Daoy (cell line): ENCODE measurements around the gene PTBP2. TPM values are rescaled to one million over a fixed set of nuclear protein-coding genes. Genes with fewer than 3 reads are reported as not detected.
A peak's percentile ranks its signal among the peaks of the same experiment; 100 is the strongest.
"Not testable (repeated sequence)": the region's sequence is repeated elsewhere in the genome, so short reads cannot be mapped to it uniquely, and the experiment has no call there.

ENCODE experiments used
- DNase-seq: peaks from one replicate; pipeline ENCODE4 v3.0.0-alpha.2; 2015; ENCODE audit warnings: low read depth
- total RNA-seq: library from RNA; depleted of rRNA; stranded (reverse); fragments of >200 nt; shearing (Covaris generic); gene quantifications from 2 replicates; pipeline ENCODE4 v1.2.3, GENCODE V29; 2014

Gene PTBP2
- total RNA-seq, 1 experiment from 2014 or later: 48.1 TPM

DNA sequence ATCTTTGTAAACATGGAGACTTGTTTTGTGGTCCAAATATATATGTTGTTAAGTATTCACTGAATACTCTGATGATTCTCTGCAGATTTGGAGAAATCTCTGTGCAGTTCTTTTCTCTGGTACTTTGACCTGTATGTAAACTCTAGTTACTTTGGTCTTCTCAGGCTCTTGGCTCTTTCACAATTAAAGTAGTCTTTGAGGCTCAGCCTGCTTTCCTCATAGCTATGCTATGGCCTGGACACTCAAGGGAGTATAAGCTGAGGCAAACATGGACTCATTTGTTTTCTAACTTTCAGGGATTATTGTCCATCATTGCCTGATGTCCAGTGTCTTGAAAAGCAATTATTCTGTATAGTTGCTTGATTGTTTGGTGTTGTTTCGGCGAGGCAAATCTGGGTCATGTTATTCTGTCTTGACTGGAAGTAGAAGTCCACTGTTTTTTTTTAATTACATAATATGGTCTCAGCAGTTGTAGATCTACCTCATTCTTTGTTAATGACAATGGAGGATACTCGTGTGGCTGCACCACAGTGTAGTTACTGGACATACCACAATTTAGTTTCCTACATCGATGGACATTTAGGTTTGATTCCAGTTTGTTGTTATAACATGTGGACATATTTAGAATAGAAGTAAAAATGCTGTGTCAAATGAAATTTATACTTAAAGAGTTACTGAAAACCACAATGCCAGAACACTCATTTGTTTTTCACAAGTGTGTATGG, 9.2 kb downstream of the PTBP2 start:
- DNase-seq: no peak

DNA sequence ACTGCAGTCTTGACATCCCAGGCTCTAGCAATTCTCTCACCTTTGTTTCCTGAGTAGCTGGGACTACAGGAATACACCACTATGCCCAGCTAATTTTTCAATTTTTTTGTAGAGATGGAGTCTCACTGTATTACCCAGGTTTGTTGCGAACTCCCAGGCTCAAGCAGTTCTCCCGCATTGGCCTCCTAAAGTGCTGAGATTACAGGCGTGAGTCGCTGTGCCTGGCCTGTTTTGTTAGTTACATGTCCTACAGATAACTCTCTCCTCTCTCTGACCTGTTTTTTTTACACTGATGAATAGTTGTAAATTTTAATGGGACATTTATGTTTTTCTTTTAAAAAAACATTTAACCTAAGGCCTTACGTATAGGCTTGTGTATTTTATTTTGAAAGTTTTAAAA, 19.8 kb downstream of the PTBP2 start:
- peak; percentile 16 for DNase-seq

GRCh38 chr1:96746440-96747420, 25.1 kb downstream of the PTBP2 start:
- DNase-seq: no peak

DNA sequence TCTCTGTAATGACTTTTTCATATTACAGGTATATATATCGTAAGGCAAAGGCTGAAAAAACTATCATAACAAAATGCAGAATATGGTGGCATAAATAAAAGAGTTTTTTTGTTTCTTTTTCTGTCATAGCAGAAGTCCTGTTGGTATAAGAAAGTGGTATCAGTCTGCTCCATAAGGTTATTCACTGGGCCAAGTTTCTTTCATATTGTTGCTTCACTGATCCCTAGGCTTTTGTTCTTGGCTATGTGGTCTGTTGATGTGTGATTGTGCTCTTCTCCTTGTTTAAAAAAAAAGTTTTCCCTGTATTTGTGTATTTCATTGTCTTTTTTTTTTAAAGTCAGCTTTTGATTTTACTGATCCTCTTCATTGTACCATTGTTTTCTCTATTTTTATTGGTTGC, 26.0 kb downstream of the PTBP2 start:
- no peak for DNase-seq

- DNase-seq: no peak
Observed at GRCh38 chr1:96748078-96748477, 26.5 kb downstream of the PTBP2 start.

DNA sequence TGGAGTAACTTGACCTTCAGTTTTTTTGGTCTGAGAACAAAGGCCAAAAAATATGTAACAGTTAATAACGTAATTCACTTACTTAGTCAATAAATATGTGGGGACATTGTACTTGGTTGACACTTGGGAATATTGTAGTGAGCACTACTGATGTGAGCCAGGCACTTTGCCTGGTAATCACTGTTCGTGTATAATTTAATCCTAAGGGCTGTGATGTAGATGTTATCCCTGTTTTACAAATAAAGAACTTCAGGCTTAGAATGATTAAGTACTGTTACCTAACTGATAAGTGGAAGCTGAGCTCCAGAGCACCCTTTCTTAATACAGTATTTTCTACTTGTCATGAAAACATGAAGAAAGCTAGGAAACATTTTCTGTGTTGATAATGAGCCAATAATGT, 28.0 kb downstream of the PTBP2 start:
- DNase-seq: no peak

DNA sequence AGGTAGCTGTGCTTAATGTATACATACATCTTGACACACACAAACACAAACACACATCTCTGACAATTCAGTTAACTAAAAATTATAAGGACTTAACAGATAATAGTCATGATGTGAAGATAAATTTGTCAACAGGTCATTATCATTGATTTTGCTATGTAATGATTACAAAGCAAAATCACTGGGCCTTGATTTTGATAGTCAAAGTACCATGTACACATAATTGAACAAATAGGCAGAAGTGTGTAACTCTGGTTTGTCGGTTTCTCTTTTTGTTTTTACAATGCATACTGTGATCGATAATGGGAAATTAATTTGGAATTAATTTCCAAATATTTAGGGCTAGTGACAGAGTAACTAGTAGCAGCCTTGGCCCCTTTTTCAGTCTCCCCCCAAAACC, 30.8 kb downstream of the PTBP2 start:
- no peak for DNase-seq

DNA sequence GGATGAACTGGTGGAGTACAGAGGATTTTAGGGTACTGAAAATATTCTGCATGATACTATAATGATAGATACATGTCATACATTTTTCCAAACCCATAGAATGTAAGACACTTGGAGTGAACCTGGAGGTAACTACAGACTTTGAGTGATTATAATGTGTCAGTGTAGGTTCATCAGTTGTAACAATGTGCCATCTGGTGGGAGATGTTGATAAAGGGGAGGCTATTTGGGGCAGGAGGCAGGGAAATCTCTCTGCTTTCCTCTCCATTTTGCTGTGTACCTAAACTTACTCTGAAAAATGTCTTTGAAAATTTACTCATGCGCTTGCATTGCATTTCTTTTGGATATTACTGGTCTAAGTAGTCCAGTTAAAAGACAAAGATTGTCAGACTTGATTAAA, 35.2 kb downstream of the PTBP2 start:
- DNase-seq: no peak

GRCh38 chr1:96762586-96762985, 41.0 kb downstream of the PTBP2 start:
- not testable (repeated sequence) for DNase-seq

GRCh38 chr1:96763514-96763913, 41.9 kb downstream of the PTBP2 start:
- no peak for DNase-seq

DNA sequence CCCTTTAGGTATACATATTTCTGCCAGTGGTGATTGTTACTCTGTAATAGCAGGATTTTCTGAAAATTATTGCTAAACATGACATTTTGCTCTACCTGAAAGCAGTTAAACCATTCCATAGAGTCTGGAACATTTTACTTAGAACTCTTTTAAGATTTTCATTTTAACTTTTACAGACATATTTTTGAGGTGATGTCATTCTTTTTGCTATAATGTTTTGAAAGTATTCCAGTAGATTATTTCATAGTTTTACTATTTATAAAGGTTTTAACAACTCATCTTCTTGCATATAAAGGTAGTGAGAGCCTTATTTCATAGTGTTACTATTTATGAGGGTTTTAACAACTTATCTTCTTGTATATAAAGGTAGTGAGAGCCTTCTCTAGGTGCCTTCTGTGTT, 42.9 kb downstream of the PTBP2 start:
- DNase-seq: no peak

- DNase-seq: no peak
Observed at GRCh38 chr1:96771847-96772246, 50.3 kb downstream of the PTBP2 start.

DNA sequence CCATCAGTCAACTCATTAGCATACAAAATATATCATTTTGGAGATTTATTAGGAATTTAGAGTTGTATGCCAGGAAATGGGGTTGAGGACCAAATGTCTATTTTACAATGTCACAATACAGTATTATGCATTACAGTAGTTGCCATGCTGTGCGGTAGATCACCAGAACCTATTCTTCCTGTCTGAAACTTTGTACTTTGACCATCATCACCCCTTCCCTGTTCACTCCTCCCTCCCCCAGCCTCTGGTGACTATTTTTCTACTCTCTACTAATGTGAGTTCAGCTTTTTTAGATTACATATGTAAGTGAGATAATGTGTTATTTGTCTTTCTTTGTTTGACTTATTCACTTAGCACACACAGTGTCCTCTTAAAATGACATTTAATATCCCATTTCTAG, 50.8 kb downstream of the PTBP2 start:
- no peak for DNase-seq

DNA sequence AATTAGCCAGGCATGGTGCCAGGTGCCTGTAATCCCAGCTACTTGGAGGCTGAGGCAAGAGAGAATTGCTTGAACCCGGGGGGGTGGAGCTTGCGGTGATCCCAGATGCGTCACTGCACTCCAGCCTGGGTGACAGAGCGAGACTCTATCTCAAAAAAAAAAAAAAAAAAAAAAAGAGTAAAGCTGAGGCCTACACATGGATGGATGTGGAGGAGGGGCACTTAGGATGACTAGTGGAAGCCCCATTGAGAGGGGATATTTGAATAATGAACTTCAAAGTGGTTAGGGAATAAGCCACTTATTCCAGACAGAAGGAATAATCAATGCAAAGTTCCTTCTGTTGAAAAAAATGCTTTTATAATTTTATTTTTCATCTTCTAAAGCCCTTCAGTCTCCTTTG, 51.4 kb downstream of the PTBP2 start:
- DNase-seq: peak; percentile 15

- no peak for DNase-seq
Observed at GRCh38 chr1:96782206-96782605, 60.6 kb downstream of the PTBP2 start.

DNA sequence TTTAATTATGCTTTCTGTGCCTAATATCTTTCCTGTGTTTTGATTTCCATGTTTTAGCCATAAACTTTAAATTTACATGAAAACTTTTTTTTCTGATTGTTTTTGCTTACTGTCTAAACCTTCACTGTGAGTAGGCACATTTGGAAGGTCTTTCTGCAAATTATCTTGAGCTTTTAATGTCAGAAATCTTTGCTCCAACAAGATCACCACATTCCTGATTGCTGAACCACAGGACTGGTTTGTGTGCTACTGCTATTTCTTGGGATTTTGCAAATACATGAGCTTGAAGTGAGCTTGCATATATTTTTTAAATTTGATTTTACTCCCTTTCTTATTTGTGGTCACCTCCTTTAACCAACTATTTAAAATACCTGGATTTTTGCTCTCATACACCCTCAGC, 61.3 kb downstream of the PTBP2 start:
- no peak for DNase-seq

- no peak for DNase-seq
Observed at GRCh38 chr1:96790599-96790998, 69.0 kb downstream of the PTBP2 start.

DNA sequence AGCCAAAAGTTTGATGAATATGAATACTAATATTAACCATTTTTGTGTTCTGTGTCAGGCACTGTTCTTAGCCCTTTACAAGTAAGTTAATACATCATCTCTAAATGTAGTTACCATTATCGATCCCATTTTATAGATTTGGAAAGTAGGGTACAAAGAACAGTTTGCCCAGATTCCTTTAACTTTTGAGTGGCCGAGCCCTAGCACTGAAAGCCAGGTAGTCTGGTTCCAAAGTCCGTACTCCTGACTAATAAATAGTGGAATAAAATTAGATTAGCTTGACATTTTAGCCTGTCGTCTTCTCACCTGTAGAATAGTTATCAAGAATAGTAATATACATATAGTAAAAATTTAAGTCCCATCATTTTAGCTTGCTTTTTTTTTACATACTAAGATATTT, 70.6 kb downstream of the PTBP2 start:
- DNase-seq: no peak

- not testable (repeated sequence) for DNase-seq
Observed at GRCh38 chr1:96801696-96802095, 80.1 kb downstream of the PTBP2 start.

- DNase-seq: no peak
Observed at GRCh38 chr1:96804648-96805047, 83.1 kb downstream of the PTBP2 start.

DNA sequence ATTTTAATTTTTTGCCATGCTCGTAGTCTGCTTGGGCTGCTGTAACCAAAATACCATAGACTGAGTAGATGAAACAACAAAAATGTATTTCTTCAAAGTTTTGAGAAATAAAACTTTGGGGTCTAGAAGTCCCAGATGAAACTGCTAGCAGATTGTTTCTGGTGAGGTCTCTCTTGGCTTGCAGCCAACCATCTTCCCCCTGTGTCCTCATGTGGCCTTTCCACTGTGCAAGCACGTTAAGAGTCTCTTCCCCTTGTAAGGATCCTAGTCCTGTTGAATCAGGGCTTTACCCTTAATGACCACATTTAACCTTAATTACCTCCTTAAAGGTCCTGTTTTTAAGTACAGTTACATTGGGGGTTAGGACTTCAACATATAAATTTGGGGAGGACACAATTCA, 86.6 kb downstream of the PTBP2 start:
- no peak for DNase-seq

DNA sequence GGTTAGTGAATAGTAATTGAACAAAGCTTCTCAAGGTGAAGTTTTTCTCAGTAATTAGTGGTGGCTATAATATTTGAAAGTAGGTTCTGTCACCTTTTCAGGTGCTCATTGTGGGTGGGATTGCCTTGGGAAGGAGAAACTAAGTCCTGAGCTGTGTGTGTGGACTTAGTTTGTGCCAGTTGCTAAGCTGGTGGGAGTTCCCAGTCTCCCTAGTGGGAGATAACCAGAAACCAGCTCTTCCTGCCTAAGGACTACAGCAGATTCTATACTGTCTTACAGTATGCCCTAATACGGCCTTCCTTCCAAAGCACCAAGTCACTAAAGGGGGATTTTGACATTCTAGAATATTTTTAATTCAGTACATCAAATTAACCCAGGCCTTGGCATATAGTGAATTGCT, 94.3 kb downstream of the PTBP2 start:
- DNase-seq: no peak

DNA sequence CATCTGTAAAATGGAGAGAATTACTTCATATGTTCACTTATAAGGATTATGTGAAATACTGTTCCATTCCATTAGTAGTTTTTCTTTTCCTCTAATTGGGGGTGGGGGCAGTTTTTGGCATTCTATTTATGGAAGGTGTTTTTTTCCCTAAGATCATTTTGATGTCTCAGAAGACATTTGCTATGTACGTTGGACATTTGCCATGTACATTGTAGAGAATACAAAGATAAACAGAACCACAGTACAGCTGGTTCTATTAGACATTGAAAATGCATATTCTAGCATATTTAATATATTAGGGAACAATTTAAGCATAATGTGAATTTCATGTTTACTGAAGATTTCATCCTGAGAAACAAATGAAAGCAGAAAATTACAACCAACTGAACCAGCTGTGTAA, 98.5 kb downstream of the PTBP2 start:
- DNase-seq: no peak
